Measurements from ENCODE around the gene FGF11. TPM values are rescaled to one million over a fixed set of nuclear protein-coding genes. Genes with fewer than 3 reads are reported as not detected.

The FGF11 gene
- total RNA-seq, 4 donors from 2014 or later: 1.2 to 7.4 (median 4.1) TPM

- Histone ChIP-seq H3K36me3 (no peaks in the 10 kb centered on the region), H3K9me3 (no peaks in the 10 kb centered on the region), H3K4me3 (peak overlapping the region; percentile 62 to 81 (median 70)), H3K27ac (peak overlapping the region; percentile 92 to 97 (median 92)), H3K4me1 (peaks cover 19 to 20% of the 10 kb centered on the region in 2 donors), H3K27me3 (no peaks in the 10 kb centered on the region)
- ATAC-seq: no peak
- intact Hi-C loops (cut with DNase I; ENCODE audit: low total_unique reads): loop anchor here (2.0 to 10.0 kb wide), 2 partner anchors 155 to 279 kb away; partner anchors contain the start of genes SENP3, TP53 and WRAP53
- DNase-seq: no peak
- in situ Hi-C loops (cut with MboI; ENCODE audit: low sequenced_read_pairs in 4 of 4): no loop called here
- no peak for TF ChIP-seq POLR2A (IDR thresholded peaks at IDR 0.05)
- TF ChIP-seq CTCF (IDR thresholded peaks at IDR 0.05 in 4 of 5, conservative IDR thresholded peaks at IDR 0.05 in 1 of 5): no peak
Observed at GRCh38 chr17:7405350-7406234, 33.7 kb upstream of the FGF11 start.

- no peaks in the 10 kb centered on the region for H3K27me3 ChIP-seq
- peak overlapping the region in 1 of 4 donors; percentile 81 for H3K4me3 ChIP-seq
- H3K27ac ChIP-seq: peak overlapping the region in 2 of 4 donors; percentile 92
- peaks cover 19 to 20% of the 10 kb centered on the region in 2 donors for H3K4me1 ChIP-seq
- in situ Hi-C loops (cut with MboI; ENCODE audit: low sequenced_read_pairs in 4 of 4) (no loop called here), intact Hi-C loops (cut with DNase I; ENCODE audit: low total_unique reads) (loop anchor here (10.0 kb wide), 1 partner anchor 278 kb away; the partner anchor contains the start of genes TP53 and WRAP53)
- no peaks in the 10 kb centered on the region for H3K9me3 ChIP-seq
- H3K36me3 ChIP-seq: no peaks in the 10 kb centered on the region
- ATAC-seq (no peak), DNase-seq (no peak)
- TF ChIP-seq POLR2A (IDR thresholded peaks at IDR 0.05) (no peak), CTCF (IDR thresholded peaks at IDR 0.05 in 4 of 5, conservative IDR thresholded peaks at IDR 0.05 in 1 of 5) (no peak)
Observed at GRCh38 chr17:7406235-7406825, 33.0 kb upstream of the FGF11 start.

- ATAC-seq (no peak), DNase-seq (no peak)
- Histone ChIP-seq H3K27ac (no peak overlapping the region), H3K36me3 (no peaks in the 10 kb centered on the region), H3K4me1 (peaks cover 15 to 20% of the 10 kb centered on the region in 2 donors), H3K9me3 (no peaks in the 10 kb centered on the region), H3K4me3 (no peak overlapping the region), H3K27me3 (no peaks in the 10 kb centered on the region)
- intact Hi-C loops (cut with DNase I; ENCODE audit: low total_unique reads) (loop anchor here (10.0 kb wide), 1 partner anchor 278 kb away; the partner anchor contains the start of genes TP53 and WRAP53), in situ Hi-C loops (cut with MboI; ENCODE audit: low sequenced_read_pairs in 4 of 4) (no loop called here)
- no peak for TF ChIP-seq CTCF (IDR thresholded peaks at IDR 0.05 in 4 of 5, conservative IDR thresholded peaks at IDR 0.05 in 1 of 5)
- no peak for TF ChIP-seq POLR2A (IDR thresholded peaks at IDR 0.05)
Observed at GRCh38 chr17:7407082-7407481, 32.2 kb upstream of the FGF11 start.

GRCh38 chr17:7407485-7408251 is 31.6 kb upstream of the FGF11 start, which contains the start of gene NLGN2:
Gene NLGN2 (plus strand): TSS chr17:7407845. CDS start chr17:7408256, 411 bp downstream.
- in situ Hi-C loops (cut with MboI; ENCODE audit: low sequenced_read_pairs in 4 of 4): no loop called here
- DNase-seq: no peak

More at GRCh38 chr17:7407485-7408251, 31.6 kb upstream of the FGF11 start, which contains the start of gene NLGN2:
- intact Hi-C loops (cut with DNase I; ENCODE audit: low total_unique reads): loop anchor here (10.0 kb wide), 1 partner anchor 277 kb away; the partner anchor contains the start of genes TP53 and WRAP53
- Histone ChIP-seq H3K36me3 (no peaks in the 10 kb centered on the region), H3K4me3 (no peak within 1 kb of the TSS), H3K4me1 (peaks cover 9 to 14% of the 10 kb centered on the region in 2 donors), H3K27ac (no peak within 1 kb of the TSS), H3K27me3 (no peaks in the 10 kb centered on the region), H3K9me3 (no peaks in the 10 kb centered on the region)
- no peak for ATAC-seq
- TF ChIP-seq POLR2A (IDR thresholded peaks at IDR 0.05) (no peak), CTCF (IDR thresholded peaks at IDR 0.05 in 4 of 5, conservative IDR thresholded peaks at IDR 0.05 in 1 of 5) (no peak)

All from gastrocnemius medialis (tissue), 4 donors.